T-helper 1 cell treated with Interleukin-12 subunit alpha and Interleukin-12 subunit beta and Interleukin-4 antibody, amounts not matched to agents 30 μg/mL and 1 μg/mL, for 36 hours (primary cell): Measurements from ENCODE around the gene GRIK2.

Source experiments
- H3K27ac Mint-ChIP-seq: one replicate; pipeline ENCODE4 v1.8.0; 2021; ENCODE audit warnings: mild to moderate bottlenecking, mixed read lengths
- H3K27me3 Mint-ChIP-seq: one replicate; pipeline ENCODE4 v1.8.0; 2021; ENCODE audit warnings: low read depth, mixed read lengths
- H3K36me3 Mint-ChIP-seq: one replicate; pipeline ENCODE4 v1.8.0; 2021; ENCODE audit warnings: low read depth, mixed read lengths
- H3K4me1 Mint-ChIP-seq: one replicate; pipeline ENCODE4 v1.8.0; 2021; ENCODE audit warnings: low read depth, mixed read lengths
- H3K4me3 Mint-ChIP-seq: one replicate; pipeline ENCODE4 v1.8.0; 2021; ENCODE audit warnings: mild to moderate bottlenecking, moderate library complexity, mixed read lengths
- H3K9me3 Mint-ChIP-seq: one replicate; pipeline ENCODE4 v1.8.0; 2021; ENCODE audit warnings: mixed read lengths

Gene GRIK2

DNA sequence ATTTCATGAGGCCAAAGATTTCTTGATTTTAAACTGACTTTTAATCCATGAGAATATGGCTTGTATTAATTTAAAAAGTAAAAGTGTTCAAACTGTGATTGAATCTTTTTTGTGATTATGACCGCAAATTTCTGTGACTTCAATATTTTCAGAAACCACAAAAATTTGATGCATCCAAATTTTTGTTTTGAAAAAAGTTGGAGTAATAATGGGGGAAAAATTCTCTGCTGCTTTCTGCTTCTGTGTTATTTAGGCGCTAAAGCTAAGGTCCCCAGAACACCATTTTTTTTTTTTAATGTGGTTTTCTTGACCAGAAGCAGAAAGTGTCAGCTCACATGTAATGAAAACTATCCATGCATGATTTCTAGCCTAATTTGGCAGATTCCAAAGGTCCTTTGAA lies 65.3 kb downstream of the GRIK2 start:
- Mint-ChIP-seq H3K4me3 (no peak overlapping the region), H3K27me3 (no peaks in the 10 kb centered on the region), H3K36me3 (no peaks in the 10 kb centered on the region), H3K9me3 (no peaks in the 10 kb centered on the region), H3K27ac (no peak overlapping the region), H3K4me1 (no peaks in the 10 kb centered on the region)

DNA sequence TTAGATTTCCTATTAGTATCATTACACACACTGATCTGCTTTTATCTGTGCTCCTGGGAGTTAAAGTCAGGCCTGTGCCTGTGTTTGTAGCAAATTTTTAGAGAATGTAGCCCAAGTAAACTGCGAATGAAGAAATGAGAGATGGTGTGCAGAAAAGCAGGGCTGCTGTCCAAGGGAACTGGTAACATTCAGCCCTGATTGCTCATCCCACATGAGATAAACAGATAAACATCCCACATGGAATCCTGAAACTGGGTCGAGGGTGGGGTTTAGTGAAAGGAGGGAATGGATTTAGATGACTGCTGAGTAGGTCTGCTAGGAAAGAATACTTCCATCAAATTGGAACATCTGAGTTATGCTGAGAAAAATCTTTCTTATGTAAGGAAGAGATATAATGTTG lies 69.1 kb downstream of the GRIK2 start:
- no peak overlapping the region for H3K4me3 Mint-ChIP-seq
- no peaks in the 10 kb centered on the region for H3K27me3 Mint-ChIP-seq
- no peaks in the 10 kb centered on the region for H3K9me3 Mint-ChIP-seq
- H3K27ac Mint-ChIP-seq, result no peak overlapping the region
- no peaks in the 10 kb centered on the region for H3K4me1 Mint-ChIP-seq
- no peaks in the 10 kb centered on the region for H3K36me3 Mint-ChIP-seq

DNA sequence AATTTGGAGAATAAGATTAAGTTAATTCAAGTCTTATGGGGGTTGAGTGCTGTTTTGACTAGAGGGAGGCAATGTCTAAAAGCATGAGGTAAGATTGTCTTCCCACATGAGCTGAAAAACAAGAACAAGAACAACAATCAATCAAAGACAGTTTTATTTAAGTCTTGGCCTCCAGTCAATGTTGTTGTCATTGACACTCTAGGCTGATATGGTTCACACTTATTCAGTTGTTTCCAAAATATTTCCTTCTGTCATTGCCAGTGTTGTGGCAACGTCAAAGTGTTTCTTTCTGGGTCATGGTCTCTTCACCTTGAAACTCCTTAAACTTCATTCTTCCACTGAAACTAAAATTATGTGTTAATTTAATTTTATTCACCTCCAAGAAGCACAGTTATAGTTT lies 72.4 kb downstream of the GRIK2 start:
- Mint-ChIP-seq H3K4me1 (no peaks in the 10 kb centered on the region), H3K27ac (no peak overlapping the region), H3K27me3 (no peaks in the 10 kb centered on the region), H3K9me3 (no peaks in the 10 kb centered on the region), H3K36me3 (no peaks in the 10 kb centered on the region), H3K4me3 (no peak overlapping the region)

DNA sequence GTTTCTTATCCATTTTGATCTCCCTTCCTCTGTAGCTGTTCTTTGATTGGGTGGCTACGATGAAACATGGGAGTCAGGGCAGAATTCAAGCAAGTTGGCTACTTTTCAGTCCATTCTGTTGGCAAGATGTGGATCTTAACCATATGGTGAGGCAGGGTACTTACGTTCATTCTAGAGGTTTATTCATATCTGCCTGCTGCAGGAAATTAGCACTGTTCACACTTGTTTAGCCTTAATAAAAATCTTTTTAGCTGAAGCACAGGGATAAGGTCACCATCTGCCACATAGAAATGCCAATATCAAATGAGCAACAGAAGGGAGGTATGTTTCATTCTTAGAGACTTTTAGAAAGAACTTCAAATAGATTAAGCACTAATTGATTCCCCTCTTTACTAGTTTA lies 83.9 kb downstream of the GRIK2 start:
- H3K4me3 Mint-ChIP-seq, result no peak overlapping the region
- H3K36me3 Mint-ChIP-seq, result no peaks in the 10 kb centered on the region
- no peaks in the 10 kb centered on the region for H3K27me3 Mint-ChIP-seq
- H3K4me1 Mint-ChIP-seq, result no peaks in the 10 kb centered on the region
- no peaks in the 10 kb centered on the region for H3K9me3 Mint-ChIP-seq
- H3K27ac Mint-ChIP-seq, result no peak overlapping the region

DNA sequence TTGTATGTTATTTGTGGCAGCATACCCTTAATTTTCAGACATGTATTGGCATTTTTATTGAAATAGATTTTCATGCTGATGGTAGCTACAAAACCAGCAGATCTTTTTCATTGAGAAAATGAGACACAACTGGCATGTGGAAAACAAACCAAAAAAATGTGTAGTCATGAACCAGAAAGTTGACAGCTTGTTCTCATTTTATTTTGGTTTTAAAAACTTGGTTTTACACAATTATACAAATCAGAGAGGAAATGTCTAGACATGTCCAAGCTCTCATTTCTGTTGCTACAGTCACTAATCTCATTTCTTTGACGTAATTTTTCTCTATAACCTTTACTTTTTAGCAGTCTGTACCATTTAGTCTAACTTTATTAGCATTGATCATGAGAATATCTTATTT lies 85.4 kb downstream of the GRIK2 start:
- H3K27ac Mint-ChIP-seq, result no peak overlapping the region
- H3K27me3 Mint-ChIP-seq, result no peaks in the 10 kb centered on the region
- no peaks in the 10 kb centered on the region for H3K4me1 Mint-ChIP-seq
- no peak overlapping the region for H3K4me3 Mint-ChIP-seq
- H3K9me3 Mint-ChIP-seq, result no peaks in the 10 kb centered on the region
- H3K36me3 Mint-ChIP-seq, result no peaks in the 10 kb centered on the region

DNA sequence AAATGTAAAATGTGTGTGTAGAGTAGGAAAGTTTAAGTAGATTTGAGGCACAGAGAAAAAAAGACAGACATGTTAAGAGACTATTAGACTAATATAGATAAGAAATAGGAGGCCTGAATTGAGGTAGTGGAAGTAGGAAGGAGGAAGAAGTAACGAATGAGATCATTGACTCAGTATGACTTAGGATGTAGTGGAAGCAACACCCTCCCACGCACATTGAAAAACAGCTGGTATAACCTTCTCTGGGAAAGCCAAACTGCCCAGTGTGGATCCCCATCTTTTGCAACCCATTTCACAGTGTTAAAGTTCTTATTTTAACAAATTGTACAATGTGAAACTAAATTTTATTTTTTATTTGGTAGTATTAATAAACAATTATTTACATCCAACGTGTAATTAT lies 89.1 kb downstream of the GRIK2 start:
- Mint-ChIP-seq H3K9me3 (no peaks in the 10 kb centered on the region), H3K27me3 (no peaks in the 10 kb centered on the region), H3K27ac (no peak overlapping the region), H3K36me3 (no peaks in the 10 kb centered on the region), H3K4me1 (no peaks in the 10 kb centered on the region), H3K4me3 (no peak overlapping the region)

DNA sequence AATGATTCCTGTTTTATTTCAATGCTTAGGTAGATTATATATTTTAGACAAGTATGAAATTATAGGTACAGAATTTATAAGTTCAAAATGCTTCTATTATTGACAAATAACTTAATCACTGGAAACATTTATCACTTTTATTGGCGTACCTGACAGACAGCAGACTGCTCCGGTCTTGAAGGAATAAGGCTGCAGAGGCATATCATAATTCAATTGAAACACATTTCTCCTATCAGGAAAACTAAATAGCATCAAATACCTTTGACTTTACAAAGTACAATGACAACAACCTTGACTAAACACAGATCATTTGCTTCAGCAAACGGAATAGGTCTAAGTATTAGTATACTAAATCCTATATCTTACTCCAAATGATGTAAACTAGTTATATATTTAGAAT lies 91.3 kb downstream of the GRIK2 start:
- Mint-ChIP-seq H3K27me3 (no peaks in the 10 kb centered on the region), H3K4me3 (no peak overlapping the region), H3K9me3 (no peaks in the 10 kb centered on the region), H3K4me1 (no peaks in the 10 kb centered on the region), H3K36me3 (no peaks in the 10 kb centered on the region), H3K27ac (no peak overlapping the region)

DNA sequence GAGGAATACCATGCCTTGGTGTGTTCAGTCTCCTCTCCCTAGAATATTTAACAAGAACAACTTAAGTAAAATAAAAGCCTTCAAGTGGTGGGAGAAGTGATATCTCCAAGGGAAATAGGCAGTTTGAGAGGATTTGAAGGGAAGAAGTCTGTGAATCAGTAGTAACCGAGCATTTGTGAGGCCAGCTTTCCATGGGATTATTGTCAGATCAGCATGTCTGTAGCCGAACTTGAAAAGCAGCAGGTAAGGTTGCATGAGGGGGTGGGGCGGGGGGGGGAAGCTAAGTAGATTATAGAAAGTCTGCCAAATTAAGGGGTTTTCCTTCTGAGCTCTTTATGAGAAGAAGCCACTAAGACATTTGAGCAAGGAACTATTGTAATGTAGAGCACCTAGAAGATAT lies 92.6 kb downstream of the GRIK2 start:
- Mint-ChIP-seq H3K27ac (no peak overlapping the region), H3K36me3 (no peaks in the 10 kb centered on the region), H3K9me3 (no peaks in the 10 kb centered on the region), H3K27me3 (no peaks in the 10 kb centered on the region), H3K4me3 (no peak overlapping the region), H3K4me1 (no peaks in the 10 kb centered on the region)

DNA sequence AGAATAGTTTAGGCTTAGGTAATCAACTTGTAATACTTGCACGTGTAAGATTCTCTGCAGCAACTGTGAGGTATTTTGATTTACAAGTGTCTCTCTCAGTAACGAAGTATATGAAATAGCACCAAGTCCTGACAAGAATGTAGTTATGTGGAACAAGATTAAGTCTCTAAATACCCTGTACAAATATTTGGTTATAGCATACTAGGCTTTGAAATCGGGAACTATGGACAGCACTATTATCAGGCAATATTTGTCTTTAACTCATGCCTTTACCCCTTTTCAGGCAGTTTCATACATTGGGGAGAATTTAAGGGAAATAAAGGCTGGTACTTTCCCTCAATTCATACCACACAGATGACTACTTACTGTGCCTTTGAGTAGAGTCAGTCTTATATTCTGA lies 93.2 kb downstream of the GRIK2 start:
- Mint-ChIP-seq H3K27me3 (no peaks in the 10 kb centered on the region), H3K9me3 (no peaks in the 10 kb centered on the region), H3K27ac (no peak overlapping the region), H3K4me3 (no peak overlapping the region), H3K4me1 (no peaks in the 10 kb centered on the region), H3K36me3 (no peaks in the 10 kb centered on the region)

DNA sequence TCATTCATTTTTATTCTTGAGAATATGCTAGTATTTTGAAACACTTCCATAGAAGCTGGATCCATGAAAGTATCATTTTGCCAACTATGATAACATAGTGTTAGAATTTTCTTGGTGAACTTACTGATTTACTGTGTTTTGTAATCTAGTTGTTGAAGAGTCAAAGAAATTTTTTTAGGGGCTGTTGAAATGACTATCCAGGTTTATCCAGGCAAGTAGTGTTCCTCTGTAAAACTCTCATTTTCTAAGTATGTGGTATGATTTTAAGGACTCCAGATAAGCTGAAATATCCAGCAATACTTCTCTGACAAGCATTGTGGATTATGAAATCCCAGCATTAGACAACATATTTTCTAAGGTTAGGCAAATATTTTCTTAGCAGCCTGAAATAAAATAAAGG lies 95.9 kb downstream of the GRIK2 start:
- H3K27me3 Mint-ChIP-seq, result no peaks in the 10 kb centered on the region

DNA sequence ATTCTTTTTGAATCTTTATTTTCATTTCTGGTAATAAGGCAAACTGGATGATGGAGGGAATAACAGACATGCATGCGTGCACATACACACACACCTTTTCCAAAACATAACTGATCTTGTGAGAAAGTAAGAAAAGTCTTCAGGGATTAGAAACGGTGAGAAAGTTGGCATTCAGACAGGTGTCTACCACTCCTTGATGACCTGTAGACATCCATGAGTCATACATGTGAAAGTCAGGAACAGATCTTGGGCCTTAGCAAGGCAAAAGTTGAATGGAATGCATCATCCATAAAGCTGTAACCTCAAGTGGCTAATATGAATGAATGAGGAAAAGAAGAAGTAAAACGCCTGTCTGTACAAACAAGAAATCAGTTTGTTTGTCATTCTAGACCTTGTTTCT lies 97.3 kb downstream of the GRIK2 start:
- no peaks in the 10 kb centered on the region for H3K36me3 Mint-ChIP-seq
- H3K27ac Mint-ChIP-seq, result no peak overlapping the region
- H3K27me3 Mint-ChIP-seq, result no peaks in the 10 kb centered on the region

More for the DNA sequence above, 95.9 kb downstream of the GRIK2 start:
- H3K9me3 Mint-ChIP-seq, result no peaks in the 10 kb centered on the region
- H3K27ac Mint-ChIP-seq, result no peak overlapping the region
- H3K4me3 Mint-ChIP-seq, result no peak overlapping the region
- H3K4me1 Mint-ChIP-seq, result no peaks in the 10 kb centered on the region
- H3K36me3 Mint-ChIP-seq, result no peaks in the 10 kb centered on the region

DNA sequence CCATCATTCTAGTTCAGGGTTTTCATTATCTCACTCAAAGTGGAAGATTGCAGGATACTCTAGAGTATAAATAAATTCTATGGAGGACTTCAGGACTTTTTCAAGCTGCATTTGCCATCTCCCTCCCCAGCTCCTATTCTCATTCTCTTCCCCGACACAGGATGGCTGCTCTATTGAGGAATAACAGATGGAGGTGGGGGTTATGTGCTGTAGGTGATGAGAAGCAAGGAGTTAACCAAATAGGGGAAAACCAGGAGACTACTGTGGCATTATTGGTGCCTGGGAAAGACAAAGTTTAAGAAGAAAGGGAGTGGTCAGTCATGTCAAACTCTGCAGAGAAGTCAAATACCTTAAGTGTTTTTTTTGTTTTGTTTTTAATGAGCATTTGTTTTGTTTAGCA lies 109.3 kb downstream of the GRIK2 start:
- H3K27me3 Mint-ChIP-seq, result no peaks in the 10 kb centered on the region
- H3K4me3 Mint-ChIP-seq, result no peak overlapping the region
- H3K27ac Mint-ChIP-seq, result no peak overlapping the region
- no peaks in the 10 kb centered on the region for H3K36me3 Mint-ChIP-seq
- no peaks in the 10 kb centered on the region for H3K9me3 Mint-ChIP-seq
- no peaks in the 10 kb centered on the region for H3K4me1 Mint-ChIP-seq

More for the DNA sequence above, 97.3 kb downstream of the GRIK2 start:
- H3K9me3 Mint-ChIP-seq, result no peaks in the 10 kb centered on the region
- no peak overlapping the region for H3K4me3 Mint-ChIP-seq
- H3K4me1 Mint-ChIP-seq, result no peaks in the 10 kb centered on the region

DNA sequence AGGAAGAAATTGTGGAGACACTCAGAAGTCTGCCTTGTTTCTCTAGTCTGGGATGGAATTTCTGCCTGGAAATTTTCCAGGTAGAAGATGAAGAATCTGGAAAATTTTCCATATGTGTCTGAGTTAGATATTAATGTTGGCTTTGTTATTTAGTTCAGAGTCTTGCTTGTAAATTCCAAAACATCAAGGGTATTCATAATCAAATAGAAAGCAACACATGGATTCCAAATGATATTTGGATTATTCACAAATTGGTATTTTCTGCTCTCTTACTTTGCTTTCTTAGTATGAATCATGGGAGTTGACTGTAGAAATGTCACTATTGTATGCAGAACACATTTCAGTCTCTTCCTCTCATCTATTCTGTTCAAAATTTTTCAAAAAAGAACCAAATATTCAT lies 116.0 kb downstream of the GRIK2 start:
- Mint-ChIP-seq H3K4me1 (no peaks in the 10 kb centered on the region), H3K9me3 (no peaks in the 10 kb centered on the region), H3K4me3 (no peak overlapping the region), H3K27me3 (no peaks in the 10 kb centered on the region), H3K36me3 (no peaks in the 10 kb centered on the region), H3K27ac (no peak overlapping the region)

DNA sequence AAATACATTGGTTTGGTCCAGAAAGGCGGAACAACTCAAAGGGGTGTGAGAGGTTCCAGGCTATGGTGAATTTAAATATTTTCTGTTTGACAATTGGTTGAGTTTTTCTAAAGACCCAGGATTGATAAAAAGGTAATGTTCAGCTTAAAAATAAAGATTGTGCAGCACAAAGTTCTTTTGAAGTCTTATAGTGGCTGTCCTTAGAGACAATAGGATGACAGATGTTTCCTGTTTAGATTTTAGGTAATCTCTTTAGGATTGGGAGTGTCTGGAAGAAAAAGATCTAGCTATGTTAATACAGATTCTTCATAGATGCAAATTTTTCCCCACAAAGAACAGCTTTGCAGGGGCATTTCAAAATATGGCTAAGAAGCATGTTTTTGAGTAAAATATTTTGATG lies 119.7 kb downstream of the GRIK2 start:
- Mint-ChIP-seq H3K27ac (no peak overlapping the region), H3K9me3 (peaks cover 4% of the 10 kb centered on the region), H3K36me3 (no peaks in the 10 kb centered on the region), H3K4me3 (no peak overlapping the region), H3K4me1 (no peaks in the 10 kb centered on the region), H3K27me3 (no peaks in the 10 kb centered on the region)

DNA sequence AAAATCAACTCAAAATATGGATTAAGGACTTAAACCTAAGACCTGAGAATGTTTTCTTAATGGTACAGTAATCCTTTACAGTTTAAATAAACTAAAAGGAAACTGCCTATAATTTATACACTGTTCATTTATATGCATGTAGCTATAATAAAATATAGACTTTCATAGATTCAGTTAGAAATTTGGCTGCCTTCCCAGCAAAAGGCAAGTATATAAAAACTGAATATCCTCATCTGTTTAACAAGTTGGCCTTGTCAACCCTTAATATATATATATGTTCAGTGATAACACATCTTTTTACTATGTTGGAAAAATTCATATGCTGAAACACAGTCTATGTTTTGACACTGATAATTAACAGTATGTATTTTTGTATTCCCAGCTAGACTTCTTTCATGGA lies 123.1 kb downstream of the GRIK2 start:
- Mint-ChIP-seq H3K36me3 (no peaks in the 10 kb centered on the region), H3K4me3 (no peak overlapping the region), H3K27me3 (no peaks in the 10 kb centered on the region), H3K4me1 (no peaks in the 10 kb centered on the region), H3K27ac (no peak overlapping the region), H3K9me3 (peaks cover 4% of the 10 kb centered on the region)

DNA sequence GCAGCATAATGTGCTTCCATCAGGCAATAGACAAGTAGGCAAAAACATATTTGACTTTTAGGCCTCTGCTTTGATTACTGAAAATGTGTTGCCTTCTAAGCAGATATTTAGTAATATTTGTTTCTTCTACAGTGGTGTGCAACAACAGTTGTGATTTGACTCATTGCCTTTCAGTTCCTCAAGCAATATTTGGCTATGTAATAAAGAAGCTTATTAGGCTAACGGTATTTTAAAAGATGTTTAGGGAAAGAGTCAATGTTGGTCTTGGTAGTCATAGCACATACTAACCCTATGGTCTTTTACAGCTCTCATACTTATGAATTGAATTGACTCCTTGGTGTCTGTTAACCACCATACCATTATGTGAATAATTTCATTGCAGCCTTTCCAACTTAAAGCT lies 124.1 kb downstream of the GRIK2 start:
- peaks cover 4% of the 10 kb centered on the region for H3K9me3 Mint-ChIP-seq
- H3K27ac Mint-ChIP-seq, result no peak overlapping the region
- H3K4me1 Mint-ChIP-seq, result no peaks in the 10 kb centered on the region
- no peaks in the 10 kb centered on the region for H3K36me3 Mint-ChIP-seq
- H3K4me3 Mint-ChIP-seq, result no peak overlapping the region
- no peaks in the 10 kb centered on the region for H3K27me3 Mint-ChIP-seq
